HepG2 (cell line): ENCODE measurements around the gene PRKD2. TPM values are rescaled to one million over a fixed set of nuclear protein-coding genes. Genes with fewer than 3 reads are reported as not detected.

Experiments
- ATF6 ChIP-seq: sonication (generic); formaldehyde crosslinking; conservative IDR thresholded peaks from 2 replicates; pipeline ENCODE4 v1.4.0; 2020; ENCODE audit warnings: missing genetic modification reagents
- CENPT ChIP-seq: sonication (generic); formaldehyde crosslinking; IDR thresholded peaks from 2 replicates; pipeline ENCODE4 v1.8.0; 2022; ENCODE audit warnings: low read depth, mild to moderate bottlenecking, moderate library complexity, missing genetic modification reagents
- FOXA3 ChIP-seq: IDR thresholded peaks from 2 replicates; pipeline ENCODE4 v1.6.1; 2016; ENCODE audit warnings: missing genetic modification reagents, missing compliant biosample characterization
- HNF4G ChIP-seq, 2 experiments: sonication (generic) in 1 of 2; formaldehyde crosslinking in 1 of 2; IDR thresholded peaks; 2 replicates each; pipeline versions ENCODE4 v1.4.0 to v1.6.1; 2011 to 2020; ENCODE audit warnings: borderline replicate concordance in 2 of 2, low read depth in 2 of 2, mild to moderate bottlenecking in 2 of 2, low read length in 1 of 2, missing genetic modification reagents in 1 of 2, moderate library complexity in 1 of 2
- JDP2 ChIP-seq: sonication (generic); formaldehyde crosslinking; IDR thresholded peaks from 2 replicates; pipeline ENCODE4 v1.8.1; 2022; ENCODE audit warnings: missing genetic modification reagents, borderline replicate concordance
- KLF11 ChIP-seq: IDR thresholded peaks from 2 replicates; pipeline ENCODE4 v1.6.1; 2016; ENCODE audit warnings: missing compliant biosample characterization
- KLF15 ChIP-seq: sonication (generic); formaldehyde crosslinking; IDR thresholded peaks from 2 replicates; pipeline ENCODE4 v1.8.1; 2023; ENCODE audit warnings: borderline replicate concordance, mild to moderate bottlenecking, inconsistent platforms, missing genetic modification reagents, mixed read lengths
- SMC3 ChIP-seq: IDR thresholded peaks from 2 replicates; pipeline ENCODE4 v1.6.1; 2011; ENCODE audit warnings: low read length, improper control_type of control experiment
- YY1 ChIP-seq: IDR thresholded peaks from 2 replicates; pipeline ENCODE4 v1.6.1; 2011; ENCODE audit warnings: low read length, low read depth, moderate library complexity, mild to moderate bottlenecking; ENCODE audit not compliant: insufficient read depth, insufficient replicate concordance
- ZBTB44 ChIP-seq: sonication (generic); formaldehyde crosslinking; IDR thresholded peaks from 2 replicates; pipeline ENCODE4 v1.4.0; 2020; ENCODE audit warnings: missing genetic modification reagents
- ZMYM4 ChIP-seq: sonication (generic); formaldehyde crosslinking; IDR thresholded peaks from 2 replicates; pipeline ENCODE4 v1.8.1; 2023; ENCODE audit warnings: mild to moderate bottlenecking, missing genetic modification reagents
- ZNF24 ChIP-seq: fragments of 450-650 bp; IDR thresholded peaks from 2 replicates; pipeline ENCODE4 v1.6.1; 2017; ENCODE audit warnings: antibody characterized with exemption, mild to moderate bottlenecking
- ZNF281 ChIP-seq: sonication (generic); formaldehyde crosslinking; IDR thresholded peaks from 2 replicates; pipeline ENCODE4 v1.4.0; 2020; ENCODE audit warnings: missing genetic modification reagents, borderline replicate concordance
- ZNF343 ChIP-seq: sonication (generic); formaldehyde crosslinking; IDR thresholded peaks from 2 replicates; pipeline ENCODE4 v1.4.0; 2020; ENCODE audit warnings: mild to moderate bottlenecking, missing genetic modification reagents
- ZNF691 ChIP-seq: sonication (generic); formaldehyde crosslinking; IDR thresholded peaks from 2 replicates; pipeline ENCODE4 v1.4.0; 2020; ENCODE audit warnings: missing genetic modification reagents, low read depth, mild to moderate bottlenecking, borderline replicate concordance
- polyA plus RNA-seq, 8 experiments: library from polyadenylated mRNA; depleted of rRNA in 3 of 8; stranded (reverse) in 7 of 8; unstranded in 1 of 8; fragments of >200 nt; fragmentation: Illumina TruSeq in 4 of 8; extraction: Trizol in 4 of 8; gene quantifications; 2 replicates each; pipeline versions ENCODE4 v1.2.1 to v1.2.3, GENCODE V29; 2011 to 2016; ENCODE audit warnings: low read depth in 4 of 8, missing spikeins in 1 of 8, mixed read lengths in 1 of 8; ENCODE audit not compliant: insufficient read depth in 1 of 8
- total RNA-seq, 5 experiments: library from RNA; depleted of rRNA; stranded (reverse); fragments of >200 nt; fragmentation: Illumina TruSeq; extraction: Trizol; gene quantifications; 2 replicates each; pipeline ENCODE4 v1.2.3, GENCODE V29; 2016; ENCODE audit warnings: low read depth in 1 of 5
- TF ChIP-seq, protein P1 (sequence below): sonication (generic); formaldehyde crosslinking; IDR thresholded peaks from 2 replicates; pipeline ENCODE4 v1.4.0; 2020; ENCODE audit warnings: missing genetic modification reagents
- TF ChIP-seq, protein P2 (sequence below): sonication (generic); formaldehyde crosslinking; IDR thresholded peaks from 2 replicates; pipeline ENCODE4 v1.8.1; 2023; ENCODE audit warnings: mild to moderate bottlenecking, moderate library complexity, missing genetic modification reagents
- TF ChIP-seq, protein P3 (sequence below): sonication (generic); formaldehyde crosslinking; IDR thresholded peaks from 2 replicates; pipeline ENCODE4 v1.5.0; 2020; ENCODE audit warnings: missing genetic modification reagents, mild to moderate bottlenecking, borderline replicate concordance

The PRKD2 gene
- total and polyA plus RNA-seq, 2 of the 13 experiments (the other 11 are each of a cell fraction or from before 2014, with no cell fraction given): 6.7 to 7.3 TPM

GRCh38 chr19:46761418-46761831 is 44.5 kb upstream of the PRKD2 start (continued):
- TF ChIP-seq, protein P1, sequence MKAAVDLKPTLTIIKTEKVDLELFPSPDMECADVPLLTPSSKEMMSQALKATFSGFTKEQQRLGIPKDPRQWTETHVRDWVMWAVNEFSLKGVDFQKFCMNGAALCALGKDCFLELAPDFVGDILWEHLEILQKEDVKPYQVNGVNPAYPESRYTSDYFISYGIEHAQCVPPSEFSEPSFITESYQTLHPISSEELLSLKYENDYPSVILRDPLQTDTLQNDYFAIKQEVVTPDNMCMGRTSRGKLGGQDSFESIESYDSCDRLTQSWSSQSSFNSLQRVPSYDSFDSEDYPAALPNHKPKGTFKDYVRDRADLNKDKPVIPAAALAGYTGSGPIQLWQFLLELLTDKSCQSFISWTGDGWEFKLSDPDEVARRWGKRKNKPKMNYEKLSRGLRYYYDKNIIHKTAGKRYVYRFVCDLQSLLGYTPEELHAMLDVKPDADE: 0 out of 2 replicates have a peak, but pooled peaks have one; percentile 73
- no peak for TF ChIP-seq SMC3
- 0 out of 2 replicates have a peak, but pooled peaks have one; percentile 75 for TF ChIP-seq ZBTB44 (CRISPR knock-in tag)
- no peak for TF ChIP-seq CENPT (CRISPR knock-in tag)
- TF ChIP-seq FOXA3 (CRISPR knock-in tag): no peak; the same call in 1 of the 2 replicates
- no peak for TF ChIP-seq JDP2 (CRISPR knock-in tag)
- no peak for TF ChIP-seq ZNF24
- TF ChIP-seq, protein P2, sequence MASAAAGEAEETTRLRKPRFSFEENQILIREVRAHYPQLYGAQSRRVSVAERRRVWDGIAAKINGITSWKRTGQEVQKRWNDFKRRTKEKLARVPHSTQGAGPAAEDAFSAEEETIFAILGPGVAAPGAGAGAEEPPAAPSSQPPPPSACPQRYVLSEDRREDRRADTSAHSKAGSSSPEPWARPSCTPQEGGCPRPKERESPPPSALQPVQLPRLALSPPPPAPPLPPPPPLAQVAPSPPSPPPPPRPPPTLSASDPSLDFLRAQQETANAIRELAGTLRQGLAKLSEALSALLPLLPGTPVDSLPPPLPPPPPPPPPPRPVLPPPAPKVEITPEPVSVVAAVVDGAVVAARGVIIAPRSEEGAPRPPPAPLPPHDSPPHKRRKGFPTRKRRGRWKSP (CRISPR knock-in tag): no peak
- TF ChIP-seq, protein P3, sequence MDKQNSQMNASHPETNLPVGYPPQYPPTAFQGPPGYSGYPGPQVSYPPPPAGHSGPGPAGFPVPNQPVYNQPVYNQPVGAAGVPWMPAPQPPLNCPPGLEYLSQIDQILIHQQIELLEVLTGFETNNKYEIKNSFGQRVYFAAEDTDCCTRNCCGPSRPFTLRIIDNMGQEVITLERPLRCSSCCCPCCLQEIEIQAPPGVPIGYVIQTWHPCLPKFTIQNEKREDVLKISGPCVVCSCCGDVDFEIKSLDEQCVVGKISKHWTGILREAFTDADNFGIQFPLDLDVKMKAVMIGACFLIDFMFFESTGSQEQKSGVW (CRISPR knock-in tag): no peak
- no peak for TF ChIP-seq KLF15 (CRISPR knock-in tag)
- 0 out of 2 replicates have a peak, but pooled peaks have one; percentile 37 for TF ChIP-seq KLF11 (CRISPR knock-in tag)
- no peak for TF ChIP-seq ZNF343
- no peak for TF ChIP-seq ZNF691 (CRISPR knock-in tag)
- no peak for TF ChIP-seq HNF4G (IDR thresholded peaks at IDR 0.05; ENCODE audit: borderline replicate concordance, low read depth, low read length)
- TF ChIP-seq HNF4G (CRISPR knock-in tag; IDR thresholded peaks at IDR 0.05; ENCODE audit: borderline replicate concordance, low read depth): no peak
- no peak for TF ChIP-seq ZMYM4
- no peak for TF ChIP-seq YY1
- no peak for TF ChIP-seq ZNF281 (CRISPR knock-in tag)
- no peak for TF ChIP-seq ATF6
